Superior temporal gyrus (tissue), 1 donor: ENCODE data around the gene FGF14.

Experiments used
- DNase-seq: peaks from one replicate; pipeline ENCODE4 v3.0.0-alpha.2; 2016; ENCODE audit errors: extremely low spot score

The FGF14 gene

DNA sequence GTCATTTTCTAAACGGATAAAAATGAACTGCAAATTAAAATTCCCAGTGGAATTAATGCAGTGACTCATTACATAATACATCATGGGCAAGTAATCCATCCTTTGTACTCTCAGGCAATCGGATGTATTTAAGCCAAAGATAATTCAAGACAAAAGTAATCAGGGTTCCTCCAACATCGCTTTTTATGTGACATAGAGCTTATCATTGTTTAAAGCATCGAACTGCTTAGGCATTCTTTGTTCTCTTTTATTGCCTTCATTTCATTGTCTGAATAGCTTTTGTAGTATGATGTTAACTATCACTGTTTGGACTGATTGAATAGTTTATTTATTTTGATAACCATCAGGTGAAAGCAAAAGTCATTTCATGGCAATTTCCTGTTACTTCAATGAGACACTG is 740.0 kb downstream of the FGF14 start:
- DNase-seq, result no peak
